Adrenal gland (tissue), 5 donors: ENCODE results near the gene PITHD1.

Experiments
- CTCF ChIP-seq, 6 experiments: fragments of 450-650 bp in 4 of 6; fragments of 200-600 bp in 2 of 6; sonication (generic) in 1 of 6; IDR thresholded peaks; 1 replicate in 5 of 6; 2 replicates in 1 of 6; pipeline versions ENCODE4 v1.5.1 to v1.8.0; 2016 to 2021; ENCODE audit warnings: antibody characterized with exemption in 6 of 6, mild to moderate bottlenecking in 2 of 6, moderate library complexity in 1 of 6
- POLR2A ChIP-seq, 2 donors: fragments of 450-650 bp; IDR thresholded peaks; one replicate each; pipeline ENCODE4 v1.6.1; 2017; ENCODE audit warnings: antibody characterized with exemption in 2 of 2, mild to moderate bottlenecking in 2 of 2, moderate library complexity in 1 of 2
- donor health status: DM: no; HTN: no; CAD: no.

- TF ChIP-seq CTCF (IDR thresholded peaks at IDR 0.05), result no peak
- no peak for TF ChIP-seq POLR2A (IDR thresholded peaks at IDR 0.05)
Observed at GRCh38 chr1:23756676-23757075, 21.5 kb upstream of the PITHD1 start.
